GM18870 (cell line): ENCODE measurements around the gene TAS2R41.
"Not testable (repeated sequence)": the region's sequence is repeated elsewhere in the genome, so short reads cannot be mapped to it uniquely, and the experiment has no call there.

Experiments
- ATAC-seq: cut with Tn5 transposase; IDR thresholded peaks from one replicate; pipeline ENCODE4 v1.9.1; 2021; ENCODE audit warnings: moderate library complexity; ENCODE audit not compliant: unreplicated experiment

The TAS2R41 gene

DNA sequence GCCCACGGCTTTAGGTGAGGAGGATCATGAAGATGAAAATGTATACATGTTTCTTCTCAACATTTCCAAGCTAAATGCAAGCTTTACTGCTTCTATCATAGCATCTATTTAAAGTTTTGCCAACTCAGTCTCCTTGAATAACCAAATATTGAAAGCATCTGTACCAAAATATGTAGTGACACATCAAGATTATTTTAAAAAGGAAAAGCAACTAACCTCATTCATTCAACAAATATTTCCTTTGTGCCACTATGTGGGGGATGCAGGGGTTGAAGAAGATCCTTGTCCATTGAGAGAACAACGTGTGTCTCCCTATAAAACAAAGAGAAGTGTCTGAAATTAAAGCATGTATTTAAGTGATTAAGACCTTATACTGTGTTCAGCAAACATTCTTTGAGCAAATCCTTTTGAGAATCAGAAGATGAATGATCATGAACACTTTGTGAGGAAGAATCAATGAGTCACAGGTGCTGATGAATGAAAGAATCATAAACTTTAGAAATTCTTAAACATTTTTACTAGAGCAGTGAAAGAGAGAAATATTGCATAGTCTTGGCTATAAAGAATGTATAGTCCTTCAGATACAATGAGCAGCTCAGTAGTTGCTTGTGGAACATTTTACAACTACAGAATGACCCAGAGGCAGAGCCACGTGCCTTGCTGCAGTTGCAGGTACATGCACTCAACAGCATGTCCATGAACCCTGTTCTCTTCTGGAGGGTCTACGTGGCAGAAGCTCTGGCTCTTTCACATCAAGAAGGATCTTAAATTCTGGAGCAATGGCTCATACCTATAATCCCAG is 20.5 kb upstream of the TAS2R41 start:
- no peak for ATAC-seq

DNA sequence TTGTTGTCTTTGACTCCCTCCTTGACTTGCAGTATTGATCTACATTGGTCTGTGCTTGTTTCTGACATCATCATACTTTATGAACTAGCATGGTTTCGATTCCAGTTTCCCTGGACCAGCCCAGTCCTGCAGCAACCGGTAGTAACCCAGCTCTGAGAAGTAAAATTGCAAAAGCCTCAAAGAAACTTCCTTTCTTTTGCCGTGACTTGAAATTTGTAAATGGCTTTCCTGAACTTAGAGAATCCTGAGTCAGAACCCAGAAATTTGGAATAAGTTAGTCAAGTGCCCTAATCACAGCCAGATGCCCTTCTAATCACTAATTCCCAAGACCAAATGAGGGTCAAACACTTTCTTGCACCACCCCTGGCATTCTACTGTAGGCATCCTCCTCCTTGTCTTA is 19.4 kb upstream of the TAS2R41 start:
- ATAC-seq: no peak

DNA sequence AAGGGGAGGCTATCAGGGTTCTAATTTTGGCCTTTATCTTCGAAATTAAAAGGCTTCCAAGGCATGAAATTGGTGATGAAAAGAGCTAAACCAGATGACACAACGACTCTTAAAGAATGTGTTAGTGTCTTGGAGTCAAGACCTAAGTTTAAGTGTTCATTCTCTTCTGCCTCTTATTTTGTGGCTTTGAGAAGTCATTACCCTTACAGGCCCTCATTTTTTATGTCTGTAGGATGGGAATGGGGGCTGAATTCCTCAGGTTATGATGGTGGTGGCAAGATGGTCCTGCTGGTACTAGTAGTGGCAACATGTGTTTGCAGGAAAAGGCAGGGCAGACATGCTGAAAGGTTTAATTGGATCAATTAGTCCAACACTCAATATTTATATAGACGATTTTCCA is 19.0 kb upstream of the TAS2R41 start:
- ATAC-seq: no peak

DNA sequence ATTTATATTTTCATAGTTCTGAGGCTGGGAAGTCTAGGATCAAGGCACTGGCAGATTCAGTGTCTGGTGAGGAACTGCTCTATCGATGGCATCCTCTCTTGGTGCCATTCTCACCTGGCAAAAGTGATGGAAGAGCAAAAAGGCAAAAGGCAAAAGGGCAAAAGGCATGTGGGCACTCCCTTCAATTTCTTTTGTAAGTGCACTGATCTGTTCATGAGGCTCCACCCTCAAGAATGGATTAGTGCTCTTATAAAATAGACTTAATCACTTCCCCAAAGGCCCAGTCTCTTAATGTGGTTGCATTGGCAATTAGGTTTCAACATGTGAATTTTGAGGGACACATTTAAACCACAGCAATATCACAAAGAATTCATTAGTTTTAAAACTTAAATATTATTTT is 18.3 kb upstream of the TAS2R41 start:
- ATAC-seq: no peak

DNA sequence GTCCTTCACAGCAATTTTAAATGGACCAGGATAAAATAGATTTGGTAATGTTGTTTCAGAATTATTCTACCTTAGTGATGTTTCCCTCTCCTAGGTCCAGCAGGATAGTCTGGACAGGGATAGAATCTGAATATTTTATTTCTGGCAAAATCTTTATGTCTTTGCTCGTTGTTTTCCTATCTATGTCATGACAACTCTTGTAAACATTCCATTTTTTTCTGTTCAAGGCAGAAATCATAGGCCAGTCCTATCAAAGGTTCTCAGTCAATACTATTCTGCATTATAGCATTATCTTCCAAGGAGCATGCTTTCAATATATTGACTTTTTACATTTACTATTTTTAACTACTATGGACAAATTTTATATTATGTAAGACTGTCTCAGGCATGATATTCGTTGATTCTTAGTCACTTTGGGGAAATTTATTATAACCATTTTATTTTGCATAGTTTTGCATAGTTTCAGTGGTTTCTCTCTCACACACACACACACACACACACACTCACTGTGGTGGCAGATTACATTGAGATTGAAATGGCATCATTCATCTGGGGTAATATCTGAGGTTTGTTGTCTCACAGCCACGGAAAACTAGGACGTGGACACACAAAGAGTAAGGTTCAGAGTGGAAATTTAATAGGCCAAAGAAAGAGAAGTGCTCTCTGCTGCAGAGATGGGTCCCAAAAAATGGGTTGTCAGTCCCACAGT is 17.2 kb upstream of the TAS2R41 start:
- no peak for ATAC-seq

DNA sequence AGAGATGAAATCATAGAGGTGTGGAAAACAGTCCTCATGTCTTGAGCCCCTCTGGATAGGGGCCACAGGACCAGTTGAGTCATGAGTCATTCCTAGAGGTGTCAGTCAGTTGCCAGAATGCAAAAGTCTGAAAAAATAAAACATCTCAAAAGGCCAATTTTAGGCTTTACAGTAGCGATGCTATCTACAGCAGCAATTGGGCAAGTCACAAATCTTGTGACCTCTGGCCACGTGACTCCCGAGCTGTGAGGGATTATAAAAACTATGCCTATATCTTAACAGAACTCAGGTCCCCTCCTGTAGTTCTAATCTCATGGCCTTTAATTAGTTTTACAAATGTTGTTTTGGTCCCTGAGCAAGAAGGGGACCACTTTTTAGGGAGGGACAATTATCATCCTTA is 15.6 kb upstream of the TAS2R41 start:
- no peak for ATAC-seq

DNA sequence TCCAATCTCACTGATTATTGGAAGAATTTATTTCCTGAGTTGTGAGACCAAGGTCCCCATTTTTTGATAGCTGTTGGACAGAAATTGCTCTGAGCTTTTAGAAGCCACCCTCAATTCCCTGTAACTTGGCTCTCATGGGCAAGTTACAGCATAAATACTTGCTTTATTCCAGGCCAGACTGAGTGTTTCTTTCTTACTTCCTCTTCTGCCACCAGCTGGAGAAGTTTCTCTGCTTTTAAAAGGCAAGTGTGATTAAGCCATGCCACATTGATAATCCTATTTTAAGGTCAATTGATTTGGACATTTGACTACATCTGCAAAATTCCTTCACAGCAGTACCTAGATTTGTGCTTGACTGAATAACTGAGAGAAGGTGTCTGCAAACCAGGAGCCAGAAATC is 14.1 kb upstream of the TAS2R41 start:
- ATAC-seq: no peak

DNA sequence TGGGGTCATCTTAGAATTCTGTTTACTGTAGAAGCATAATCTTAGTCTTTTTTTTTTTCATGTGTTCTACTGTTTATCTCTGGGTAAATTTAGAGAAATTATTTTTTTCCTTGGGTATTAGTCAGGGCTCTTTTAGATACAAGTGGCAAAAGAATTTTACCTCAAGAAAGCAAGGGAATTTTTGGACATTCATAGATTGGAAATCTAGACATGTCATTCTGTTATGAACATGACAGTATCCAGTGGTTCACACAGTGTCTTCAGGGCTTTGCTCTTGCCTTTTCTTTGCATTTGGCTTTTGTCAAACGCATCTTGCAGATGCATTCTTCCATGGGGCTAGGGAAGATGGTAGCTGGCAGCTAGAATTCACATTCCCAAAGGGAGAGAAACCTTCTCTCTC is 13.7 kb upstream of the TAS2R41 start:
- ATAC-seq: no peak

DNA sequence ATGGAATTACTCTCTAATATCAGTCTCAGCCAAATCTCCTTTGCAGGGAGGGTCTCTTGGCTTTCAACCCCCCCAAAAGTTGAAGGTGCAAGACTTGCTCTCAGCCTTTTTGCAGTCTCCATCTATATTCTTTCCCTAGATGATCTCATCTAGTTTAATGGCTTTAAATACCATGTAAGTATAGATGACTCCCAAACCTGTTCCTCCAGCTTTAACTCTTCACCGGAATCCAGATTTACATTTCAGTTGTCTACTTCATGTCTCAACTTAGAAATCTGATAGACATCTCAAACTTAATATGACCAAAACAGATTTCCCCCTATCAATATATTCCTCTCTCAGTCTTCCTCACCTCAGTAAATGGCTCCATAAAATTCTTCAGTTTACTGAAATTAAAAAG is 9.9 kb upstream of the TAS2R41 start:
- no peak for ATAC-seq

DNA sequence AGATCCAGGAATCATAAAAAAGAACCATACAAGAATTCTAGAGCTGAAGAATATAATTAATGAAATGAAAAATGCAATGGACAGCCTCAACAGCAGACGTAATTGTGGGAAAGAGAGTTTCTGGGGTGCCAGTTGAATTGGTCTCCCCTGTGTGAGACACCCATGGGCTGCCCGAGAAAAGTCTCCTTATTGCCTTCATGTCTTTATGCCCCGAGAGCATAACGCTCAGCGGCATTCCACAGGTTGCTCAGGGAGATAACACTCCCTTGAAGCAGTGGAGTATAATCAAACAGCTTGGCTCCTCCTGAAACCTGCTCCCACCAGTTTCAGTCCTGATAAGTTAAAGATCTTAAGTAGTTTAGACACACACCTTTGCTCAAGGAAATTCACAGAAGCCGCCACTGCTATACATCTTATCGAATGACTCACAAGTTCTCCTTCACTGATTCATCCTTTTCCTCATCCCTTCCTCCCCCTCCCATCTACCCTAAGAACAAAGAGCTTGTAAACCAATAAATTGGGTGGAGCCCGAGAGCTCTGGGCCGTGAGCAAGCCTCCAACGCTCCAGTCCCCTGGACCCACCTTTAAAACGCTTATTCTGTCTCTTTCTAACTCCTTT is 5.5 kb upstream of the TAS2R41 start:
- not testable (repeated sequence) for ATAC-seq

DNA sequence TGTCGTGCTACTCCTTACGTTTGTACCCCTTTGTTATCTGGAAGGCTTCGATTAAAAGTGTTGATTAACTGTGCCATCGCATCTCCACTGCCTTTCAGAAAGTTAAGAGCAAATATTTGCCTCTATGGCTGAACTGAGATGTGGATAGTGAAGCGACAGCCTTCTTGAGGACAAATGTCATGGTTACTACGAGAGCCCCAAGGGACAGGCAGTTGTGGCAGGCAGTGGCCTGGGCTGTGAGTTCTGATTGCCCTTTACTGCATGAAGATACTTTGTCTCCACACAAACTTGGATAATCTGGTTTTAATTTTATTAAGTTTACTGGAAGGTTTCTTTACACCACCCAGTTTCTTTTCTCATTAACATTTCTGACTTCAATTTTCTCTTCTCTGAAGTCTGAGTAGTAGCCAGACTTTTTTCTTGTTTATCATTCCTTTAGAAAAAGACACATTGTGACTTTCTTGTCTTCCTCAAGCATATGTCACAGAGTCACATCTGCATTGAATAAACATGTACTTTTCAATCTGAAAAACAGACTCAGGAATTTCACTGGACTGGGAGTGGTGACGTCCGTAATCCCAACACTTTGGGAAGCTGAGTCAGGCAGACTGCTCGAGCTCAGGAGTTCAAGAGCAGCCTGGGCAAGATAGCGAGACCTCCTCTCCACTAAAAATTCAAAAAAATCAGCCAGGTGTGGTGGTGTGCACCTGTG is 1.5 kb downstream of the TAS2R41 start:
- ATAC-seq: no peak

DNA sequence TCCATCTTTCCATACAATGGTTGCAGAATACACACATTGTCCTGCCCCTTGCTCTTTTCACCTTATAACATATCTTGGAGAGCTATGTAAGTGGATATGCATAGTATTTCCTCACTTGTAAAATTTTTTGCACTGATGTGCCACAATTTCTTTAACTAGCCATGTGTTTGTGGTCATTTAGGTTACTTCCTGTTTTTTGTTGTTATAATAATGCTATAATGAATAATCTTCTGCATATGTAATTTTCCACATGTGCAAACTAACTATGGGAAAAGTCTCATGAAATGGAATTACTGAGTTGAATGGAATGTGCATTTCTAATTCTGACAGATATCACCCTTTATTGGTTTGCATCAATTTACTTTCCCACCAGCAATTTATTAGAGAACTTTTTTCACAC is 2.8 kb downstream of the TAS2R41 start:
- ATAC-seq: no peak

DNA sequence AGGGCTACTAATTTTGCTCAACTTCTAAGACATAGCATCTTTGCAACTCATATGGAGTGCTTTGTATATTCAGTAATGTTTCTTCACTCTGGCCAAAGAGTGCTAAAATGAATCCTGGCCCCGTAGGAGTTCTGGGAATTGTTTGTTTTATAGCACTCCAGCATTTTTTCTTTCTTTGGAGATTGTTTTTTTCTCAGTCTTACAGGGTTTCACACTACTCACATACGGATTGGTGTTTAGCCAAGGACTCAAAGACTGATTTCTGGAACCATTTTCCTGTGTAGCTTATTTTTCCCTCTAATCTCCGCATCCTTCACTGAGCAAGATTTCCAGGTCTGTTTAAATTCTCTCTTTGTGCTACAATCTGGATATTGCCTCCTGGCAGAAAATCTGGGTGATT is 6.4 kb downstream of the TAS2R41 start:
- ATAC-seq: no peak

DNA sequence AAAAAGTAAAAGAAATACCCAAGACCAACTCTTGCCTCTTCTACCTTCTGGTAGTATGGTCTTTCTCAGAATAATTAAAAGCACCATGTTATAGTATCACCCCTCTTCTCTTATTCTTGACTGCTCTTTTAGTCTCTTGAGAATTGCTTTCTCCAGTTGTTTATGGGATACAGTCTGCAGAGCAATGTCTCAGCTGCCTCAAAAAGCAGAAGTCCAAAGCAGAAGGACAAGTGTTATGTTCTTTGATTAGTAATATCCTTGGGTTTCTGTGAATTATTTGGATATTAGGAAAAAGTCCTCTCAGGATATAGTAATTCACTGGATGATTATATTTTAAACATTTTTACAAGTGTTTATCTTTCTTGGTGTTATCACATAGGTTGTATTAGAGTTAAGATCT is 7.4 kb downstream of the TAS2R41 start:
- ATAC-seq: no peak

DNA sequence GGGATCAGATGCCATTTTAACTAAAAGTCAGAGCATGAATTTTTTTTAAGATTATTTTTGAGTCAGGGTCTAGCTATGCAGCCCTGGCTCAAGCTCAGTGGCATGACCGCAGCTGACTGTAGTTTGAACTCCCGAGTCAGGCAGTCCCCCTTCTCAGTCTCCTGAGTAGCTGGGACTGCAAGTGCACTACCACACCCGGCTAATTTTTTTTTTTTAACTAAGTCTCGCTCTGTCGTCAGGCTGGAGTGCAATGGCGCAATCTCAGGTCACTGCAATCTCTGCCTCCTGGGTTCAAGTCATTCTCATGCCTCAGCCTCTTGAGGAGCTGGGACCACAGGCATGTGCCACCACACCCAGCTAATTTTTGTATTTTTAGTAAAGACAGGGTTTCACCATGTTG is 7.8 kb downstream of the TAS2R41 start:
- ATAC-seq: no peak

DNA sequence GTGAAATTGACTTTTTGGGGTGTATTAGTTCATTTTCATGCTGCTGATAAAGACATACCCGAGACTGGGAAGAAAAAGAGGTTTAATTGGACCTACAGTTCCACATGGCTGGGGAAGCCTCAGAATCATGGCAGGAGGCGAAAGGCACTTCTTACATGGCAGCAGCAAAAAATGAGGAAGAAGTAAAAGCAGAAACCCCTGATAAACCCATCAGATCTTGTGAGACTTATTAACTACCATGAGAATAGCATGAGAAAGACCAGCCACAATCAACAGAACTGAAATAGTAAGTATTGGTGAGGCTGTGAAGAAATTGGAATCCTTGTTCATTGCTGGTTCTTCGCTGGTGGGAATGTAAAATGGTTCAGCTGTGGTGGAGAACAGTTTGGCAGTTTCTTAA is 8.6 kb downstream of the TAS2R41 start:
- not testable (repeated sequence) for ATAC-seq

DNA sequence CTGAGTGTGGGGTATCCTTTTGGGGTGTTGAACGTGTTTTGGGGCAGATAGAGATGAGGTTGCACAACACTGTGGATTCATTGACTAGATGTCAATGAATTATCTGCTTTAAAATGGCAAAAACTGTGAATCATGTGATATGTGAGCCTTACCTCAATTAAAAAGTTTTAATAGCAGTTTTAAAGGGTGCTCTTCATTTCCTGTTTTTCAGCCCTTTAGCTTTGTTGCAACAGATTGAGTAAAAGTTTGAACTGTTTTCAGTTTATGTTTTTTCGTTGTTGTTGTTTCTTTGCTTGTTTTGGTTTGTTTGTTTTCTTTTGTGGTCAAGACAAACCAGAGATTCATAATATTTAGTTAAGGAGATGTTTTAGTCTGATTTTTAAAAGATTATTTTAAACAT is 9.4 kb downstream of the TAS2R41 start:
- no peak for ATAC-seq

DNA sequence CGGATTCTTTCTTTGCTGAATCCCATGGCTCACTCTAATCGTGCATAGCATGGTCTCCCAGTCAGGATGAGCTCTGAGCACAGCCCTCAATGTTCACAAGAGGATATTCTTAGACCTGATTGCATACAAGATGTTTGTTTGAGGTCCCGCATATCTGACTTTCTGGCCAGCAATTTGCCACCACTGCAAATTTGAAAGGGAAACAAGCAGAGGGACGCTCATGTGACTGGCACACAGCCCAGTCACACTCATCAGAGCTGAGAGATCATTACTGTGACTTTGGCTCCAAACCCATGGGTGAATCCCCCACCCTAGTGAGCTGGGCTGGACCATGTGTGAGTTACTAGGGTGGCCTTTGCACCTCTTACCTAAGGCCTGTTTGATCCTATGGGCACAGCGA is 9.9 kb downstream of the TAS2R41 start:
- ATAC-seq: no peak

DNA sequence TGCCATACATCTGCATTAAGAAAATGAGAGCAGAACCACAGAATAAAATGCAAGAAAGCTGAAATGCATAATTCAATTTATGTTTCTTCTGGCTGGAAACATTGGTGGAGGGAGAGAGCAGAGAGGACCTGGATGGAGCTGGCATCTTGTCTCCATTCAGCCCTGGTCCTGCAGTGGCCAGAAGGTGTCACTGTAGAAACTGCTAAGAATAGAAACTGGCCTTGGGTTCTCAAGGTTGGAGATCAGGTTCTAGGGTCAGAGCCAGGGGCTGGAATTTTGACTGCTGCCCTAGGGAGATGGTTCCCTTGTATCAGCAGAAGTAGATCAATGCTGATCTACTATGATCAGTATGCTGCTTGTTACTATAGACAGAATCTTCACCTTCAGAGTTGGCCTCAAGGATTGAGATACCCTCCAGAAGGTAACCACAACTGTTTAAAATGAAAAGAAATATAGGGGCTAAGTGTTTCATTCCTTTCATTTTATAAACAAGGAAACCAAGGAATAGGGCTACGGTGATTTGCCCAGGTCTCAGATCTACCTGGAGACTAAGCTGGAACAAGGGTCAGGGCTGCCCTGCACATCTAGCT is 13.1 kb downstream of the TAS2R41 start:
- no peak for ATAC-seq

DNA sequence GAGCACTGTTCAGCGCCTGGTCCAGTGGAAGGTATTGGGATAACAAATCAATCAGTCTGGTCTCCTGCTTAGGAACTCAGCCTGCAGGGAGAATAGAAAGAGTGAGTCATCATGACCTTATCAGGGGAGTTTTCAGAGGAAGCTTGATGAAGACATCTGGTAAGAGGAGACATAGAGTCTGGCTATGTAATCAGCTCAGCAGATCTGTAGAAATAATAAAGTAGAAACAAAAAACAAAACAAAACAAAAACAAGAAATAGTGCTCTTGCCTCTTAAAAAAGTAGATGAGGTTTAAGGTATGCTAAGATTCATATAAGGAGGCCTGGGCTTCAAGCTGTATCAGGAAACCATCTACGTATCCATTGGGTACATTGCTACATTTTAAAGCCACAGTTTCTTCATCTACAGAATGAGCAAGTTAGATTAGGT is 14.4 kb downstream of the TAS2R41 start:
- ATAC-seq: no peak
